GM19240 (cell line): ENCODE data around the gene SLC25A33.
A peak's percentile ranks its signal among the peaks of the same experiment; 100 is the strongest.

Experiments
- DNase-seq: peaks from one replicate; pipeline ENCODE4 v3.0.0; 2011; ENCODE audit warnings: low spot score; ENCODE audit not compliant: insufficient read length

Gene SLC25A33

GRCh38 chr1:9586147-9586766 is 47.0 kb downstream of the SLC25A33 start:
- no peak for DNase-seq

GRCh38 chr1:9588551-9589143 is 49.4 kb downstream of the SLC25A33 start, which contains the start of gene TMEM201:
Gene TMEM201, plus strand, starts transcription at chr1:9588911. Its CDS starts 20 bp downstream, at chr1:9588931.
- peak; percentile 90 for DNase-seq

GRCh38 chr1:9589144-9589718 is 50.0 kb downstream of the SLC25A33 start:
- no peak for DNase-seq

- no peak for DNase-seq
Observed at GRCh38 chr1:9589719-9590157, 50.5 kb downstream of the SLC25A33 start.

- no peak for DNase-seq
Observed at GRCh38 chr1:9590201-9590600, 50.9 kb downstream of the SLC25A33 start.

GRCh38 chr1:9590945-9591668 is 51.8 kb downstream of the SLC25A33 start:
- DNase-seq, result no peak

GRCh38 chr1:9591669-9592509 is 52.6 kb downstream of the SLC25A33 start:
- DNase-seq, result no peak

GRCh38 chr1:9592510-9593075 is 53.3 kb downstream of the SLC25A33 start:
- no peak for DNase-seq

GRCh38 chr1:9593147-9593491 is 53.9 kb downstream of the SLC25A33 start:
- no peak for DNase-seq

- peak; percentile 86 for DNase-seq
Observed at GRCh38 chr1:9593492-9594465, 54.5 kb downstream of the SLC25A33 start.

GRCh38 chr1:9594471-9595155 is 55.3 kb downstream of the SLC25A33 start:
- DNase-seq, result no peak

- no peak for DNase-seq
Observed at GRCh38 chr1:9595156-9595967, 56.1 kb downstream of the SLC25A33 start.

- DNase-seq, result no peak
Observed at GRCh38 chr1:9595968-9596340, 56.7 kb downstream of the SLC25A33 start.

- no peak for DNase-seq
Observed at GRCh38 chr1:9596415-9597123, 57.3 kb downstream of the SLC25A33 start.

GRCh38 chr1:9597361-9598315 is 58.4 kb downstream of the SLC25A33 start:
- no peak for DNase-seq

- no peak for DNase-seq
Observed at GRCh38 chr1:9598316-9598700, 59.0 kb downstream of the SLC25A33 start.

GRCh38 chr1:9599741-9600140 is 60.5 kb downstream of the SLC25A33 start:
- DNase-seq, result no peak
